Germinal center (tissue), 1 donor: ENCODE results near the gene FGD2.

ENCODE experiments used
- DNase-seq: peaks from one replicate; pipeline ENCODE4 v3.0.0; 2012; ENCODE audit warnings: mixed read lengths, low spot score

Gene FGD2

GRCh38 chr6:37018198-37019064 lies 13.0 kb downstream of the FGD2 start:
- DNase-seq: peak; percentile 86

- DNase-seq: no peak
Observed at GRCh38 chr6:37019065-37019450, 13.6 kb downstream of the FGD2 start.

- no peak for DNase-seq
Observed at GRCh38 chr6:37020381-37020780, 14.9 kb downstream of the FGD2 start.

- no peak for DNase-seq
Observed at GRCh38 chr6:37020812-37021211, 15.4 kb downstream of the FGD2 start.

- DNase-seq: no peak
Observed at GRCh38 chr6:37021356-37022129, 16.1 kb downstream of the FGD2 start.

GRCh38 chr6:37022135-37022863 lies 16.8 kb downstream of the FGD2 start:
- no peak for DNase-seq

- no peak for DNase-seq
Observed at GRCh38 chr6:37024656-37025337, 19.3 kb downstream of the FGD2 start.

- DNase-seq: no peak
Observed at GRCh38 chr6:37025621-37026466, 20.4 kb downstream of the FGD2 start.

- no peak for DNase-seq
Observed at GRCh38 chr6:37027036-37027720, 21.7 kb downstream of the FGD2 start.

GRCh38 chr6:37027811-37028469 lies 22.5 kb downstream of the FGD2 start:
- no peak for DNase-seq

- peak; percentile 55 for DNase-seq
Observed at GRCh38 chr6:37029249-37029971, 24.0 kb downstream of the FGD2 start.

GRCh38 chr6:37030599-37030998 lies 25.1 kb downstream of the FGD2 start:
- DNase-seq: no peak

- DNase-seq: no peak
Observed at GRCh38 chr6:37032239-37032638, 26.8 kb downstream of the FGD2 start.

- DNase-seq: no peak
Observed at GRCh38 chr6:37033255-37033654, 27.8 kb downstream of the FGD2 start.

GRCh38 chr6:37033819-37034795 lies 28.7 kb downstream of the FGD2 start:
- DNase-seq: no peak

GRCh38 chr6:37036146-37036545 lies 30.7 kb downstream of the FGD2 start:
- DNase-seq: no peak

- DNase-seq: no peak
Observed at GRCh38 chr6:37038292-37039198, 33.1 kb downstream of the FGD2 start.
